ENCODE data around the gene ENKUR.

ENKUR gene

GRCh38 chr10:24951201-24952142, 64.5 kb downstream of the ENKUR start:
- Histone ChIP-seq H3K27ac (ENCODE audit: insufficient read depth in 1 of 2, low read depth in 1 of 2, low read length in 2 of 2, poor library complexity in 1 of 2, severe bottlenecking in 2 of 2) (peak overlapping the region; percentile 25 to 71), H3K27me3 (replicated peaks in 2 of 5; ENCODE audit: control insufficient read depth in 4 of 5, insufficient read depth in 5 of 5, low read length in 4 of 5) (no peaks in the 10 kb centered on the region), H3K4me3 (ENCODE audit: control insufficient read depth in 1 of 7, extremely low read depth in 1 of 7, insufficient read depth in 4 of 7, low read depth in 2 of 7, low read length in 6 of 7) (peak overlapping the region; percentile 48 to 86 (median 65)), H3K9me3 (ENCODE audit: control extremely low read depth in 1 of 5, control insufficient read depth in 4 of 5, insufficient read depth in 2 of 5, low read depth in 1 of 5, low read length in 4 of 5) (no peaks in the 10 kb centered on the region), H3K4me1 (ENCODE audit: control extremely low read depth in 1 of 4, control insufficient read depth in 4 of 4, insufficient read depth in 4 of 4, low read length in 3 of 4) (peaks cover 0 to 18% (median 10%) of the 10 kb centered on the region in 4 experiments), H3K36me3 (ENCODE audit: control insufficient read depth in 4 of 4, insufficient read depth in 4 of 4, low read length in 3 of 4) (no peaks in the 10 kb centered on the region)
- ChIA-PET POLR2A (no interaction called here), CTCF (interaction anchor here (0.8 to 3.0 kb wide), 8 partner anchors 11 to 310 kb away, joined by 3 to 14 read pairs (median 4); partner anchors contain the start of gene ARHGAP21)
- WGBS (ENCODE audit: insufficient coverage) = 42% methylated on average over 9 of the region's 10 CpGs
- DNase-seq = peak in 1 of 3 donors; percentile 32

- Histone ChIP-seq H3K27me3 (replicated peaks in 2 of 5; ENCODE audit: control insufficient read depth in 4 of 5, insufficient read depth in 5 of 5, low read length in 4 of 5) (no peaks in the 10 kb centered on the region), H3K27ac (ENCODE audit: insufficient read depth in 1 of 2, low read depth in 1 of 2, low read length in 2 of 2, poor library complexity in 1 of 2, severe bottlenecking in 2 of 2) (no peak overlapping the region), H3K4me3 (ENCODE audit: control insufficient read depth in 1 of 7, extremely low read depth in 1 of 7, insufficient read depth in 4 of 7, low read depth in 2 of 7, low read length in 6 of 7) (no peak overlapping the region), H3K36me3 (ENCODE audit: control insufficient read depth in 4 of 4, insufficient read depth in 4 of 4, low read length in 3 of 4) (no peaks in the 10 kb centered on the region), H3K9me3 (ENCODE audit: control extremely low read depth in 1 of 5, control insufficient read depth in 4 of 5, insufficient read depth in 2 of 5, low read depth in 1 of 5, low read length in 4 of 5) (no peaks in the 10 kb centered on the region), H3K4me1 (ENCODE audit: control extremely low read depth in 1 of 4, control insufficient read depth in 4 of 4, insufficient read depth in 4 of 4, low read length in 3 of 4) (peaks cover 0 to 18% (median 10%) of the 10 kb centered on the region in 4 experiments)
- 100% methylated on average over 3 of the region's 5 CpGs for WGBS (ENCODE audit: insufficient coverage)
- ChIA-PET POLR2A (no interaction called here), CTCF (no interaction called here)
- no peak for DNase-seq
These were observed 65.5 kb downstream of the ENKUR start for GRCh38 chr10:24950439-24950838.

GRCh38 chr10:24949616-24950015, 66.3 kb downstream of the ENKUR start:
- H3K36me3 ChIP-seq (ENCODE audit: control insufficient read depth in 4 of 4, insufficient read depth in 4 of 4, low read length in 3 of 4) = no peaks in the 10 kb centered on the region
- ChIA-PET CTCF (no interaction called here), POLR2A (no interaction called here)
- H3K27me3 ChIP-seq (replicated peaks in 2 of 5; ENCODE audit: control insufficient read depth in 4 of 5, insufficient read depth in 5 of 5, low read length in 4 of 5) = no peaks in the 10 kb centered on the region
- H3K27ac ChIP-seq (ENCODE audit: insufficient read depth in 1 of 2, low read depth in 1 of 2, low read length in 2 of 2, poor library complexity in 1 of 2, severe bottlenecking in 2 of 2) = no peak overlapping the region
- WGBS (ENCODE audit: insufficient coverage) = 97% methylated on average over 3 of the region's 3 CpGs
- H3K9me3 ChIP-seq (ENCODE audit: control extremely low read depth in 1 of 5, control insufficient read depth in 4 of 5, insufficient read depth in 2 of 5, low read depth in 1 of 5, low read length in 4 of 5) = no peaks in the 10 kb centered on the region
- peaks cover 0 to 18% (median 10%) of the 10 kb centered on the region in 4 experiments for H3K4me1 ChIP-seq (ENCODE audit: control extremely low read depth in 1 of 4, control insufficient read depth in 4 of 4, insufficient read depth in 4 of 4, low read length in 3 of 4)
- no peak for DNase-seq
- H3K4me3 ChIP-seq (ENCODE audit: control insufficient read depth in 1 of 7, extremely low read depth in 1 of 7, insufficient read depth in 4 of 7, low read depth in 2 of 7, low read length in 6 of 7) = no peak overlapping the region

- Histone ChIP-seq H3K27ac (ENCODE audit: insufficient read depth in 1 of 2, low read depth in 1 of 2, low read length in 2 of 2, poor library complexity in 1 of 2, severe bottlenecking in 2 of 2) (no peak overlapping the region), H3K27me3 (replicated peaks in 2 of 5; ENCODE audit: control insufficient read depth in 4 of 5, insufficient read depth in 5 of 5, low read length in 4 of 5) (no peaks in the 10 kb centered on the region), H3K4me3 (ENCODE audit: control insufficient read depth in 1 of 7, extremely low read depth in 1 of 7, insufficient read depth in 4 of 7, low read depth in 2 of 7, low read length in 6 of 7) (no peak overlapping the region), H3K9me3 (ENCODE audit: control extremely low read depth in 1 of 5, control insufficient read depth in 4 of 5, insufficient read depth in 2 of 5, low read depth in 1 of 5, low read length in 4 of 5) (no peaks in the 10 kb centered on the region), H3K36me3 (ENCODE audit: control insufficient read depth in 4 of 4, insufficient read depth in 4 of 4, low read length in 3 of 4) (no peaks in the 10 kb centered on the region), H3K4me1 (ENCODE audit: control extremely low read depth in 1 of 4, control insufficient read depth in 4 of 4, insufficient read depth in 4 of 4, low read length in 3 of 4) (peaks cover 0 to 10% (median 5%) of the 10 kb centered on the region in 4 experiments)
- WGBS (ENCODE audit: insufficient coverage) = 72% methylated on average over 2 of the region's 4 CpGs
- ChIA-PET POLR2A (no interaction called here), CTCF (interaction anchor here (0.7 to 1.5 kb wide), 4 partner anchors 40 to 330 kb away, joined by 3 read pairs; partner anchors contain the start of gene THNSL1)
- DNase-seq = no peak
These were observed 68.5 kb downstream of the ENKUR start for GRCh38 chr10:24947304-24948097.

- DNase-seq = no peak
- Histone ChIP-seq H3K36me3 (ENCODE audit: control insufficient read depth in 4 of 4, insufficient read depth in 4 of 4, low read length in 3 of 4) (no peaks in the 10 kb centered on the region), H3K4me3 (ENCODE audit: control insufficient read depth in 1 of 7, extremely low read depth in 1 of 7, insufficient read depth in 4 of 7, low read depth in 2 of 7, low read length in 6 of 7) (no peak overlapping the region), H3K27ac (ENCODE audit: insufficient read depth in 1 of 2, low read depth in 1 of 2, low read length in 2 of 2, poor library complexity in 1 of 2, severe bottlenecking in 2 of 2) (no peak overlapping the region), H3K27me3 (replicated peaks in 2 of 5; ENCODE audit: control insufficient read depth in 4 of 5, insufficient read depth in 5 of 5, low read length in 4 of 5) (no peaks in the 10 kb centered on the region), H3K9me3 (ENCODE audit: control extremely low read depth in 1 of 5, control insufficient read depth in 4 of 5, insufficient read depth in 2 of 5, low read depth in 1 of 5, low read length in 4 of 5) (no peaks in the 10 kb centered on the region), H3K4me1 (ENCODE audit: control extremely low read depth in 1 of 4, control insufficient read depth in 4 of 4, insufficient read depth in 4 of 4, low read length in 3 of 4) (no peaks in the 10 kb centered on the region)
- ChIA-PET POLR2A (no interaction called here), CTCF (no interaction called here)
- 97% methylated on average over 9 of the region's 11 CpGs for WGBS (ENCODE audit: insufficient coverage)
These were observed 71.3 kb downstream of the ENKUR start for GRCh38 chr10:24944512-24945255.

GRCh38 chr10:24938525-24938924, 77.4 kb downstream of the ENKUR start:
- Histone ChIP-seq H3K4me3 (ENCODE audit: control insufficient read depth in 1 of 7, extremely low read depth in 1 of 7, insufficient read depth in 4 of 7, low read depth in 2 of 7, low read length in 6 of 7) (no peak overlapping the region), H3K27me3 (replicated peaks in 2 of 5; ENCODE audit: control insufficient read depth in 4 of 5, insufficient read depth in 5 of 5, low read length in 4 of 5) (no peaks in the 10 kb centered on the region), H3K27ac (ENCODE audit: insufficient read depth in 1 of 2, low read depth in 1 of 2, low read length in 2 of 2, poor library complexity in 1 of 2, severe bottlenecking in 2 of 2) (no peak overlapping the region), H3K9me3 (ENCODE audit: control extremely low read depth in 1 of 5, control insufficient read depth in 4 of 5, insufficient read depth in 2 of 5, low read depth in 1 of 5, low read length in 4 of 5) (no peaks in the 10 kb centered on the region), H3K36me3 (ENCODE audit: control insufficient read depth in 4 of 4, insufficient read depth in 4 of 4, low read length in 3 of 4) (no peaks in the 10 kb centered on the region), H3K4me1 (ENCODE audit: control extremely low read depth in 1 of 4, control insufficient read depth in 4 of 4, insufficient read depth in 4 of 4, low read length in 3 of 4) (no peaks in the 10 kb centered on the region)
- ChIA-PET CTCF (interaction anchor here (1.3 kb wide), 1 partner anchor 9 kb away, joined by 5 read pairs; no protein-coding TSS in a partner anchor), POLR2A (no interaction called here)
- DNase-seq = no peak
- 100% methylated on average over 2 of the region's 2 CpGs for WGBS (ENCODE audit: insufficient coverage)

Data from common myeloid progenitor, CD34-positive (primary cell).